Measurements from ENCODE around the gene ARHGEF6.

DNA sequence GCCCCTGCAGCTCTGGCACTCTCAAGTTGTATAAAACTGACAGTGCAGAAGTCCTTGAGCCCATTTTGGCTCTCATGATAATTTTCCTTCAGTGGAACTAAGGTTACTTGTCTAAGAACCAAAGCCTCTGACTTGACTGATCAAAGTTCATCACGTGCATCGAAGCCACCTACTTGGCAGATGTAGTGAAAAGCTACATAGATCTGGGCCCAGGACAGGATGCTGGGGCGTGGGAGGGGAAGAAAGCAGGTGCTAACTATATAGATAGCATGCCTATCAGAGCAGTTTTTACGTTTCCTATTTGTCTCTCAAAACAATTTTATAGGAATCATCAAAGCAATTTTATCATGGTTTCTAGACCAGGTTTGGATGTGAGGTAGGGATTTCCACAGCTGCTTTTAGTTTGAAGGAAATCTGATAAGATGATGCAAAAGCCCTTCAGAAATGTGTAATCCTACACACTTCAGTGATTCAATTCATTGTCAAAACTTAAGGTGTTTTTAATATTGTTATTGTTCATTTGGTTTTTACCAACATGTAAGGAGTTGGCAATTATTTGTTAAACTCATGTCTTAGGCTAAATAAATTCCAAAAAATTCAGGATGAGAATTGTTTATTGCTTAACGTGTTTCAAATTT lies 134.0 kb downstream of the ARHGEF6 start:
- TF ChIP-seq, protein P1, sequence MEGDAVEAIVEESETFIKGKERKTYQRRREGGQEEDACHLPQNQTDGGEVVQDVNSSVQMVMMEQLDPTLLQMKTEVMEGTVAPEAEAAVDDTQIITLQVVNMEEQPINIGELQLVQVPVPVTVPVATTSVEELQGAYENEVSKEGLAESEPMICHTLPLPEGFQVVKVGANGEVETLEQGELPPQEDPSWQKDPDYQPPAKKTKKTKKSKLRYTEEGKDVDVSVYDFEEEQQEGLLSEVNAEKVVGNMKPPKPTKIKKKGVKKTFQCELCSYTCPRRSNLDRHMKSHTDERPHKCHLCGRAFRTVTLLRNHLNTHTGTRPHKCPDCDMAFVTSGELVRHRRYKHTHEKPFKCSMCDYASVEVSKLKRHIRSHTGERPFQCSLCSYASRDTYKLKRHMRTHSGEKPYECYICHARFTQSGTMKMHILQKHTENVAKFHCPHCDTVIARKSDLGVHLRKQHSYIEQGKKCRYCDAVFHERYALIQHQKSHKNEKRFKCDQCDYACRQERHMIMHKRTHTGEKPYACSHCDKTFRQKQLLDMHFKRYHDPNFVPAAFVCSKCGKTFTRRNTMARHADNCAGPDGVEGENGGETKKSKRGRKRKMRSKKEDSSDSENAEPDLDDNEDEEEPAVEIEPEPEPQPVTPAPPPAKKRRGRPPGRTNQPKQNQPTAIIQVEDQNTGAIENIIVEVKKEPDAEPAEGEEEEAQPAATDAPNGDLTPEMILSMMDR (IDR thresholded peaks at IDR 0.05; ENCODE audit: low read depth, low read length, poor library complexity, severe bottlenecking), result no peak
- no peak for TF ChIP-seq EZH2phosphoT487 (IDR thresholded peaks at IDR 0.05; ENCODE audit: borderline replicate concordance, low read length)
